ENCODE results near the gene SCAF8.
A peak's percentile ranks its signal among the peaks of the same experiment; 100 is the strongest.
"Not testable (repeated sequence)": the region's sequence is repeated elsewhere in the genome, so short reads cannot be mapped to it uniquely, and the experiment has no call there.

SCAF8 gene

GRCh38 chr6:154805288-154805911, 72.2 kb downstream of the SCAF8 start:
- H3F3A ChIP-seq (ENCODE audit: insufficient read depth) = peaks cover 43% of the 10 kb centered on the region
- H3K9me3 ChIP-seq (ENCODE audit: insufficient read depth, low read length) = no peaks in the 10 kb centered on the region
- H3K4me3 ChIP-seq (ENCODE audit: insufficient read depth, low read length, poor library complexity, severe bottlenecking) = no peak overlapping the region
- no peaks in the 10 kb centered on the region for H3K27me3 ChIP-seq (ENCODE audit: low read length)
- TF ChIP-seq, protein P1, sequence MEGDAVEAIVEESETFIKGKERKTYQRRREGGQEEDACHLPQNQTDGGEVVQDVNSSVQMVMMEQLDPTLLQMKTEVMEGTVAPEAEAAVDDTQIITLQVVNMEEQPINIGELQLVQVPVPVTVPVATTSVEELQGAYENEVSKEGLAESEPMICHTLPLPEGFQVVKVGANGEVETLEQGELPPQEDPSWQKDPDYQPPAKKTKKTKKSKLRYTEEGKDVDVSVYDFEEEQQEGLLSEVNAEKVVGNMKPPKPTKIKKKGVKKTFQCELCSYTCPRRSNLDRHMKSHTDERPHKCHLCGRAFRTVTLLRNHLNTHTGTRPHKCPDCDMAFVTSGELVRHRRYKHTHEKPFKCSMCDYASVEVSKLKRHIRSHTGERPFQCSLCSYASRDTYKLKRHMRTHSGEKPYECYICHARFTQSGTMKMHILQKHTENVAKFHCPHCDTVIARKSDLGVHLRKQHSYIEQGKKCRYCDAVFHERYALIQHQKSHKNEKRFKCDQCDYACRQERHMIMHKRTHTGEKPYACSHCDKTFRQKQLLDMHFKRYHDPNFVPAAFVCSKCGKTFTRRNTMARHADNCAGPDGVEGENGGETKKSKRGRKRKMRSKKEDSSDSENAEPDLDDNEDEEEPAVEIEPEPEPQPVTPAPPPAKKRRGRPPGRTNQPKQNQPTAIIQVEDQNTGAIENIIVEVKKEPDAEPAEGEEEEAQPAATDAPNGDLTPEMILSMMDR (IDR thresholded peaks at IDR 0.05; ENCODE audit: insufficient read depth, low read length, poor library complexity, severe bottlenecking) = peak; percentile 40
- TF ChIP-seq EZH2phosphoT487 (conservative IDR thresholded peaks at IDR 0.05; ENCODE audit: low read length) = no peak
- peaks cover 14% of the 10 kb centered on the region; the same call in 1 of the 2 replicates for H3K79me2 ChIP-seq (ENCODE audit: insufficient read depth, low read length)
- H3K9ac ChIP-seq (ENCODE audit: low read length) = no peak overlapping the region
- no peak overlapping the region for H2AFZ ChIP-seq (ENCODE audit: low read depth, low read length, severe bottlenecking)
- H4K20me1 ChIP-seq (ENCODE audit: low read depth, low read length) = no peaks in the 10 kb centered on the region
- no peak overlapping the region for H3K4me2 ChIP-seq (ENCODE audit: low read depth, low read length, poor library complexity, severe bottlenecking)
- H3K9me2 ChIP-seq (replicated peaks; ENCODE audit: insufficient read depth, low read length) = no peaks in the 10 kb centered on the region
- peak overlapping the region; percentile 31; the same call in 1 of the 2 replicates for H3K27ac ChIP-seq (ENCODE audit: low read depth, low read length)
- peaks cover 70% of the 10 kb centered on the region for H3K36me3 ChIP-seq (ENCODE audit: low read length)

GRCh38 chr6:154806804-154807203, 73.6 kb downstream of the SCAF8 start:
- Histone ChIP-seq H4K20me1 (ENCODE audit: low read depth, low read length) (no peaks in the 10 kb centered on the region), H3K4me3 (ENCODE audit: insufficient read depth, low read length, poor library complexity, severe bottlenecking) (no peak overlapping the region), H2AFZ (ENCODE audit: low read depth, low read length, severe bottlenecking) (no peak overlapping the region), H3K79me2 (ENCODE audit: insufficient read depth, low read length) (peaks cover 14% of the 10 kb centered on the region; the same call in 1 of the 2 replicates), H3K27ac (ENCODE audit: low read depth, low read length) (no peak overlapping the region), H3K36me3 (ENCODE audit: low read length) (peaks cover 82% of the 10 kb centered on the region), H3K4me2 (ENCODE audit: low read depth, low read length, poor library complexity, severe bottlenecking) (no peak overlapping the region), H3K9ac (ENCODE audit: low read length) (no peak overlapping the region), H3K9me2 (replicated peaks; ENCODE audit: insufficient read depth, low read length) (no peaks in the 10 kb centered on the region), H3K27me3 (ENCODE audit: low read length) (no peaks in the 10 kb centered on the region), H3K9me3 (ENCODE audit: insufficient read depth, low read length) (no peaks in the 10 kb centered on the region), H3F3A (ENCODE audit: insufficient read depth) (peaks cover 48% of the 10 kb centered on the region)
- TF ChIP-seq, protein P1 (IDR thresholded peaks at IDR 0.05; ENCODE audit: insufficient read depth, low read length, poor library complexity, severe bottlenecking) = no peak
- no peak for TF ChIP-seq EZH2phosphoT487 (conservative IDR thresholded peaks at IDR 0.05; ENCODE audit: low read length)

DNA sequence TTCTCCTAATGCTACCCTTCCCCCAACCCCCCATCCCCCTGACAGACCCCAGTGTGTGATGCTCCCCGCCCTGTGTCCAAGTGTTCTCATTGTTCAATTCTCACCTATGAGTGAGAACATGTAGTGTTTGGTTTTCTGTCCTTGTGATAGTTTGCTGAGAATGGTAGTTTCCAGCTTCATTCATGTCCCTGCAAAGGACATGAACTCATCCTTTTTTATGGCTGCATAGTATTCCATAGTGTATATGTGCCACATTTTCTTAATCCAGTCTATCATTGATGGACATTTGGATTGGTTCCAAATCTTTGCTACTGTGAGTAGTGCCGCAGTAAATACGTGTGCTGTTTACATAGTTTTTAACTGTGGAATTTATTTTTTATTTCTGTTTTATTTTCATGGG, 78.4 kb downstream of the SCAF8 start:
- H3K27ac ChIP-seq (ENCODE audit: low read depth, low read length); H3K4me2 ChIP-seq (ENCODE audit: low read depth, low read length, poor library complexity, severe bottlenecking); H3K79me2 ChIP-seq (ENCODE audit: insufficient read depth, low read length); H3K4me3 ChIP-seq (ENCODE audit: insufficient read depth, low read length, poor library complexity, severe bottlenecking); H4K20me1 ChIP-seq (ENCODE audit: low read depth, low read length); H2AFZ ChIP-seq (ENCODE audit: low read depth, low read length, severe bottlenecking); H3K9me2 ChIP-seq (replicated peaks; ENCODE audit: insufficient read depth, low read length); H3K9ac ChIP-seq (ENCODE audit: low read length); H3K9me3 ChIP-seq (ENCODE audit: insufficient read depth, low read length); H3K27me3 ChIP-seq (ENCODE audit: low read length): not testable (repeated sequence)
- Histone ChIP-seq H3F3A (ENCODE audit: insufficient read depth) (peaks cover 62% of the 10 kb centered on the region), H3K36me3 (ENCODE audit: low read length) (peaks cover 64% of the 10 kb centered on the region)

DNA sequence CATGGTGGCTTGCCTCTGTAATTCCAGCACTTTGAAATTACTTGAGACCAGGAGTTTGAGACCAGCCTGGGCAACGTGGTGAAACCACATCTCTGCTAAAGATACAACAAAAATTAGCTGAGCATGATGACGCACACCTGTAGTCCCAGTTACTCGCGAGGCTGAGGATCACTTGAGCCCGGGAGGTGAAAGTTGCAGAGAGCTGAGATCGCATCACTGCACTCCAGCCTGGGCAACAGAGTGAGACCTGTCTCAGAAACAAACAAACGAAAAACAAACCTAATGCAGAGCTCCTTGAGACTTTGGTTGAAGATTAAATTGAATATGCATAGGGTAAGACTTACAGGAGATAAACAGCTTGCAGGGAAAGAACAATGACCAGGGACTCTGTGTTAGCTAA, 80.8 kb downstream of the SCAF8 start:
- H3K9ac ChIP-seq (ENCODE audit: low read length) = peak overlapping the region; percentile 31
- H3K4me2 ChIP-seq (ENCODE audit: low read depth, low read length, poor library complexity, severe bottlenecking) = peak overlapping the region; percentile 58
- peak overlapping the region; percentile 92 for H3K27ac ChIP-seq (ENCODE audit: low read depth, low read length)
- peaks cover 67% of the 10 kb centered on the region for H3K36me3 ChIP-seq (ENCODE audit: low read length)
- H3K27me3 ChIP-seq (ENCODE audit: low read length) = no peaks in the 10 kb centered on the region
- H3K79me2 ChIP-seq (ENCODE audit: insufficient read depth, low read length) = 0 out of 2 replicates have a peak, but pooled peaks cover 8% of the 10 kb centered on the region
- TF ChIP-seq, protein P1 (IDR thresholded peaks at IDR 0.05; ENCODE audit: insufficient read depth, low read length, poor library complexity, severe bottlenecking) = no peak
- TF ChIP-seq EZH2phosphoT487 (conservative IDR thresholded peaks at IDR 0.05; ENCODE audit: low read length) = no peak
- H3K9me3 ChIP-seq (ENCODE audit: insufficient read depth, low read length) = no peaks in the 10 kb centered on the region
- H3K9me2 ChIP-seq (replicated peaks; ENCODE audit: insufficient read depth, low read length) = no peaks in the 10 kb centered on the region
- no peak overlapping the region for H2AFZ ChIP-seq (ENCODE audit: low read depth, low read length, severe bottlenecking)
- H4K20me1 ChIP-seq (ENCODE audit: low read depth, low read length) = no peaks in the 10 kb centered on the region
- H3K4me3 ChIP-seq (ENCODE audit: insufficient read depth, low read length, poor library complexity, severe bottlenecking) = no peak overlapping the region
- peaks cover 63% of the 10 kb centered on the region for H3F3A ChIP-seq (ENCODE audit: insufficient read depth)

All from SU-DHL-6 (cell line).